ENCODE measurements around the gene CSGALNACT2.
"Not testable (repeated sequence)": the region's sequence is repeated elsewhere in the genome, so short reads cannot be mapped to it uniquely, and the experiment has no call there.

CSGALNACT2 gene, protein sequence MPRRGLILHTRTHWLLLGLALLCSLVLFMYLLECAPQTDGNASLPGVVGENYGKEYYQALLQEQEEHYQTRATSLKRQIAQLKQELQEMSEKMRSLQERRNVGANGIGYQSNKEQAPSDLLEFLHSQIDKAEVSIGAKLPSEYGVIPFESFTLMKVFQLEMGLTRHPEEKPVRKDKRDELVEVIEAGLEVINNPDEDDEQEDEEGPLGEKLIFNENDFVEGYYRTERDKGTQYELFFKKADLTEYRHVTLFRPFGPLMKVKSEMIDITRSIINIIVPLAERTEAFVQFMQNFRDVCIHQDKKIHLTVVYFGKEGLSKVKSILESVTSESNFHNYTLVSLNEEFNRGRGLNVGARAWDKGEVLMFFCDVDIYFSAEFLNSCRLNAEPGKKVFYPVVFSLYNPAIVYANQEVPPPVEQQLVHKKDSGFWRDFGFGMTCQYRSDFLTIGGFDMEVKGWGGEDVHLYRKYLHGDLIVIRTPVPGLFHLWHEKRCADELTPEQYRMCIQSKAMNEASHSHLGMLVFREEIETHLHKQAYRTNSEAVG

DNA sequence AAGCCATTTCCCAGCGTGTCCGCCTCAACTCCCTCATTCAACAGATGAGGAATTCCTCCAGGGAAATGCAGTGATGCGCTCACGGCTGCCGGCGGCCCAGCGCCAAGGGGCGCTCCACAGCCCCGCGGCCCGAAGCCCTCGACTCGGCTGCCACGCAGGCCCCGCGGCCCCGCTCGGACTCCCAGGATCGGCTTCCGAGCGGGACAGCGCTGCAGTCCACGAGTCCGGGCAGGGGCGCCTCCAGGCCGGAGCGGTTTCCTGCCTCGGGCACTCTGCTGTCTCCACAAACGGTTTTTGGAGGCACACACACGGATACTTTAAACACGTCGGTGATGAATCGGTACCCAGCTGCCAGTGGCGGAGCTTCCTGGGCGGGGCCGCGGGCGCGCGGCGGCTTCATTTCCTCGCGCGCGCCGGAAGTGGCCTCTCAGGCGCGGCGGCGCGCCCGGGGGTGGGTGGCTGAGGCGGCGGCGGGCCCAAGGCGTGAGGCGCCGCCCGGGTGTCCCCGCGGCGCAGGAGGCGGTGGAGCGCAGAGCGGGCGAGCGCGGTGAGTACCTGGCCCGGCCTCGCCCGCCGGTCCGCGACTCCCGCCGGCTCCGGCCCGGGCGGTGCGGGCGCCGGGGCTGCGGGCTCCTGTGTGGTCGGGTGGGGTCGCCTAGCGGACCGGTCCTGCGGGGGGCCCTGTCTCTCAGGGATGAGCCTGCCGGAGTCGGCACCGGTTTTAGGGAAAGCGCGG, at the start of gene CSGALNACT2:
CSGALNACT2 (plus strand) TSS at position 425 of the 736 bp plus-strand sequence. CDS start 16,705 bp downstream, outside the sequence.
- DNase-seq (ENCODE audit: low read depth in 2 of 2): peak; percentile 85 to 86

DNA sequence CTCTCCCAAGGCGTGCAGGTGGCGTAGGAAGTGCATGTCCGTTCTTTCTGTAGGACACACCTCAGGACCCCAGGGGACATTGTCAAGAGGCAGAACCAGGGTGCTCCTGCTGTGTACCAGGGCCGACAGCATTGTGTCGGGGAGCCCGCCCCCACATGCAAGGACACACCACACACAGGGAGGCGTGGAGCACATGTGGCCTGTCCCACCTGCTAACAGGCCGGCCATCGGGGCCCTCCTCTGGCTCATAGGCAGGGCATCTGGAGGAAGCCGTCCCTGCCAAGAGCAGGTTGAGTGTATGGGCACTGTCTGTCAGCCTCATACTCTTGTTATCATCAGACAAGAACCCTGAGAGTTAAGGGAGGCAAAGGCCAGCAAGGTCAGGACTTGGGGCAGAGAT, 48.7 kb upstream of the CSGALNACT2 start:
- DNase-seq (ENCODE audit: low read depth in 2 of 2): no peak

DNA sequence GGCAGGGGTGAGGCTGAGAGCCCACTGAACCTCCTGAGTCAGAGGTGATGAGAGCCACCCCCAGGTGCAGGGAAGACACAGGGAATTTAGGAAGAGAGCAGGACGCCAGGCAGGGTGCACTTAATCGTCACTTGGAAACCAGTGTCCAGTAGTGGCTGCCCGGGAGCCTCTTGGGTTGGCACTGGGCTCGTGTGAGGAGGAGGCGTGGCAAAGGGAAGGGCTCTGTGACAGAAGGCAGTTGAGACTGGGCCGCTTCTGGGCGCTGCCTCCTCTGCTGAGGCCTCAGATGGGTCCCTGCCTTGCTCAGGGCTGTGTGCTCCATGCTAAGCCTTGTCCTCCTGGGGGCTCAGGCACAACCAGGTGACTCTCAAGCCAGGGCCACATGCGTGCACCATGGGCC, 48.1 kb upstream of the CSGALNACT2 start:
- no peak for DNase-seq (ENCODE audit: low read depth in 2 of 2)

DNA sequence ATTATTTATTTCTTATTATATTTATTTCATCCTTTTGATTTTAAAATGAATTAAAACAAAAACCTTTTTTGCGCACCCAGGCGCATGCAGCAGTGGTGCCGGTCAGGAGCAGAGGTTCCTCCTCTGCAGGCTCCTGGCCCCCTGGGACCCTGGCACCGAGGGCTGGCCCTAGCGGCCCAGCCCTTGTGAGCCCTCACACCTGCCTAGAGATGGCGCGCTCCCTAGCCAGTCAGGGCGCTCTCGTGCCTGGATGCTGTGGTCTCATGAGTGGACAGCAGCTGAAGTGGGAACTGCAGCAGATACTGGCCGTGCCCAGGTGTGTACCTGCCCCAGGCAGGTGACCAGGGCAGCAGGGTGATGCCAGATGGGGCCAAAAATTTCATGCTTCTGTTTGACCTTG, 47.6 kb upstream of the CSGALNACT2 start:
- no peak for DNase-seq (ENCODE audit: low read depth in 2 of 2)

DNA sequence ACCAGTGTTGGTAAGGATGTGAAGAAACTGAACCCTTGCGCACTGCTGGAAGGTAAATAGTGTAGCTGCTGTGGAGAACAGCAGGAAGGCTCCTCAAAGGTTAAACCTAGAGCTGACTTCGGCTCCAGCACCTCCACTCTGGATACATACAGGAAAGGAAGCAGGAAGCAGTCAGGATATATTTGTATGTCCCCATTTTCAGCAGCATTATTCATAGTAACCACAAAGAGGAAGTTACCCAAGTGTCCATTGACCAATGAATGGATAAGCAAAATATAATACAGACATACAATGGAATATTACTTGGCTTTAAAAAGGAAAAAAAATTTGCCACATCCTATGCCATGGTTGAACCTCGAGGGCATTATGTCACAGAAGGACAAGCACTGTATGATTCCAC, 46.4 kb upstream of the CSGALNACT2 start:
- no peak for DNase-seq (ENCODE audit: low read depth in 2 of 2)

DNA sequence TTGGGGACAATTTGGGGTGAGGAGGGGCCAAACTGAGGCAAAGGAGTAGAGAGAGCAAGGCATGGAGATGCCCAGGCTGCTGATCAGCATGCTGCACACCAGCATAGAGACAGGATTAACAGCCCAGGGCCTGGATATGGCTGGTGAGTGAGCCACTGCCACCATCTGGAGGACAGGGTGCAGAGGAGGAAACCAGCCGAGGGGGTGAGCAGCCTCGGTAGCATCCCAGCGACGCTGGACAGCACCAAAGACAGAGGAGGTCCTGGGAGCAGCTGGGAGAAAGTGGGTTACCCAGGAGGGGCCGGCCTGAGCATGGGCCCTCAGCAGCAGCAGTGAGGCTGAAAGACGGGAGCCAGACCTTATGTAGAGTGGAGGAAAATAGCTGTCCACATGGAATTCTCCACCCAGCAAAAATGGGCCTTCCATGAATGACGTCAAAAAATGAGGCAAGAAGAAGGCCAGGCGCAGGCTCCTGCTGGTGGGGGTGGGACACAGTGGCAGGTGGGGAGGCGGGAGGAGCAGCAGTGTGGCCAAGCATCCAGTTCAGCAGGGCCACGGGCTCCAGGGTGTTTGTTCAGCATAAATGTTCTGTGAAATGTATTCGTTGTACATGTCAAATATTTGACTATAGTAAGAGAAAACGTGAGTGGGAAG, 44.7 kb upstream of the CSGALNACT2 start:
- DNase-seq (ENCODE audit: low read depth in 2 of 2): no peak

DNA sequence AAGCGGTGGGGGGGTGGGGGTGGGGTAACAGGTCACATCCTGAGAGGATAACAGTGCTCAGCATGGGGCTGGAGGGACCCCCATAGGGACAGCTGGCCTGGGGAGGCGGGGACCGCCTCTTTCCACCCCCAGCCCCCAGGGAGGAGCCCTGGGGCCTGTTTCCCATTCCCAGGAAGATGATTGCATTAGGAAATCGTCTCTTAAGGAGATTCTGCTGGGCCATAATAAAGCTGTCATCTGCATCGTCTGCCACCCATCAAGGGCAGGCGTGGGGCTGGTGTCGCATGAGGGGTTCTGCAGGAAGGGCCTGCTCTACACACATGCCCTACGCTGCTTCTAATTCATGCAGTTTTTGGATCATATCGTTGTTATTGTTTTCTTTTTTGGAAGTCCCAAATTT, 44.2 kb upstream of the CSGALNACT2 start:
- no peak for DNase-seq (ENCODE audit: low read depth in 2 of 2)

DNA sequence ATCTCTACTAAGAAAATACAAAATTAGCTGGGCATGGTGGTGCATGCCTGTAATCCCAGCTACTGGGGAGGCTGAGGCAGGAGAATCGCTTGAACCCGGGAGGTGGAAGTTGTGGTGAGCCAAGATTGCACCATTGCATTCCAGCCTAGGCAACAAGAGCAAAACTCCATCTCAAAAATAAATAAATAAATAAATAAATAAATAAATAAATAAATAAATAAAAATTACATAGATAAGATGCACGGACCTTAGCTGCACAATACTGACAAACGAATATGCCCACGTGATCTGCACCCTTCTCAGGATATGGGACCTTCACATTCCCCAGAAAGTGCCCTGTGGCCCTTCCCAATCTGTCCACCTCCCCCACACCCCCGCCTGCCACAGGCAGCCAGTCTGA, 38.9 kb upstream of the CSGALNACT2 start:
- not testable (repeated sequence) for DNase-seq (ENCODE audit: low read depth in 2 of 2)

DNA sequence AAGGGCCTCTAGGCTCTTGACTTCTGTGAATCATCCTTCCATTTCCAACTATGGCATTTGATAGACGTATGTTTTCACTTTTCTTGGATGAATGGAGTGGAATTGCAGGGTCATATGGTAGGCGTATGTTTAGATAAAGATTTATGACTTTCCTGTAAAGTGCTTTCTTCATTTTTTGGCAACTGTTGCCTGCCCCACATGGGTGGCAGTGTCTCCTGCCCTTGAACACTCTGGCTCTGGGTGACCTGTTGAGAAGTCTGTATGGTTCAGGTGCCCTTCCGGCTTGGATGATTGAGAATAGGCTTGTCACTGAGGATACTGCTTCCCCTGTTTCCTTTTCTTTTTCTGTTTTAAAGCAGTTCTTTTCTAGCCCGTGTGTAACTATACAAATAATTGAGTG, 38.3 kb upstream of the CSGALNACT2 start:
- DNase-seq (ENCODE audit: low read depth in 2 of 2): no peak

DNA sequence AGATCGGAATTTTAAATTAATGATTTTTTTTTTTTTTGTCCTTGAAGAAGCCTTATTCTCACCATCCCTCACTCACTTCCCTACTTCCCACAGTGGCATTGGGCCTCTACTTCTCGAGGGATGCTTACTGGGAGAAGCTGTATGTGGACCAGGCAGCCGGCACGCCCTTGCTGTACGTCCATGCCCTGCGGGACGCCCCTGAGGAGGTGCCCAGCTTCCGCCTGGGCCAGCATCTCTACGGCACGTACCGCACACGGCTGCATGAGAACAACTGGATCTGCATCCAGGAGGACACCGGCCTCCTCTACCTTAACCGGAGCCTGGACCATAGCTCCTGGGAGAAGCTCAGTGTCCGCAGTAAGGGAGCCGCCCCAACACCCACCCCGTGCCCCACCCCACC, 37.9 kb upstream of the CSGALNACT2 start:
- DNase-seq (ENCODE audit: low read depth in 2 of 2): no peak

DNA sequence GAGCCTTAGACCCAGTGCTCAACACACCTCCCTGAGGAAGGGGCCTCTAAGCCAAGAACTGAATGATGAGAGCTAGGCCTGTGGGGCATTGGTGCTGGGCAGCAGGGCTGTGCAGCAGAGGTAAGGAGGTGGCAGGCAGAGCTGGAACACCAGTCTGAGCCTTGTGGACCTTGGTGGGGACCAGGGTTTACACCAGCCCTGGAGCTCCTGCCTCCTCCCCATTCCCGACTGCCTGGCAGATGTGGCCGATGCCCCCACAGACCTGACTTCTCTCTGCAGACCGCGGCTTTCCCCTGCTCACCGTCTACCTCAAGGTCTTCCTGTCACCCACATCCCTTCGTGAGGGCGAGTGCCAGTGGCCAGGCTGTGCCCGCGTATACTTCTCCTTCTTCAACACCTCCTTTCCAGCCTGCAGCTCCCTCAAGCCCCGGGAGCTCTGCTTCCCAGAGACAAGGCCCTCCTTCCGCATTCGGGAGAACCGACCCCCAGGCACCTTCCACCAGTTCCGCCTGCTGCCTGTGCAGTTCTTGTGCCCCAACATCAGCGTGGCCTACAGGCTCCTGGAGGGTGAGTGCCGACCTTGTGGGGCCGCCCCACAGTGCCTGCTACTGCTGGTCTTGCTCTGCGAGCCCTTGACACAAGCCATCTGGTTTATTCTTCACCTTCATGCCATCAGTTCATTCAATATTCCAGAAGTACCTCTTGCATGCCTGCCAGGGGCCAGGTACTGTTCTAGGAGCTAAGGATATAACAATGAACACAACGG, 36.0 kb upstream of the CSGALNACT2 start:
- DNase-seq (ENCODE audit: low read depth in 2 of 2): no peak

DNA sequence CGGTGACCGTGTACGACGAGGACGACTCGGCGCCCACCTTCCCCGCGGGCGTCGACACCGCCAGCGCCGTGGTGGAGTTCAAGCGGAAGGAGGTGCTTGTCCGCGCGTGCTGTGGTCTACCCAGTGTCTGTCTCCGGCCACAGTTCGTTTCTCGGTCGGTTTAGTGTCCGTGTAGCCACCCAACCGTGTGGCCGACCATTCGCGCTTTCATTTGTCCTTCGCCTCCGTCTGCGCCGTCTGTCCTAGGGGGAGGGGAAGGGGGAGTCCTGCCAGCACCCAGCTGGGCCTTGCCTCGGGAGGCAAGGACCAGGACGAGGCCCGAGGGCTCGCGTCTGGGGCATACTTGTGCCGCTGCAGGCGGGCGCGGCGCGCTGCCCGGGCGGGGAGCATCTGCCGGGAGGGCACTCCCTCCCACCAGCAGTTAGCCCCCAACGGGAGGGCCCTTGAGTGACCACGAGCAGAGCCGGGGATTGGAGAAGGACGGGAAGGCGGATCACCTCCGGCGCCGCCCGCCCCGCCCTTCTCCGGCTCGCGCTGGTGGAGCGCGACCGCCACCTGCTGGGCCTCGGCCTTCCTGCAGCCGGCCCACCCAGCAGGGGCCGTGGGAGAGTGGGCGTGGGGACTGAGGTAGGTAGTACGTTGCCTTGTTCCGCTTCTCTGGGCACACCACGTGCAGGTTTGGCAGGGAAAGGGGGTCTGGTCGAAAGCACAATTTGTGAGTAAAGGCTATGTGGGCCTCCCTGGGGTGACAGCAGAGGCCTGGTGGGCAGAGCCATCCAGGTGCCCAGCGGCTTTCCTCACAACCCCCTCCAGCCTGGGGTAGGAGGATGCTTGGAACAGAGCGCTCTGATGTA, 32.9 kb upstream of the CSGALNACT2 start:
- DNase-seq (ENCODE audit: low read depth in 2 of 2): peak; percentile 64 to 68

DNA sequence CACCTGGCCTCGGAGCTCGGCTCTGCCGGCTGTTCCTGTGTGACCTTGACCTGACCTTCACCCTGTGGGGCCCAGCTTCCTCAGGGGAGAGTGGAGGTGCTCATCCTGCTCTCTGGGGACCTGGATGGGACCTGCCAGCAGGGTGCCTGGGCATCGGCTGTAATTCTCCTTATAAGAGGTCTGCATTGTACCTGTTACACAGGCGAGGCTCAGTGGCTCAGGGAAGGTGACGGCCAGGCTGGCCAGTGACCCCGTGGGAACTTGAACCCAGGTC, 32.4 kb upstream of the CSGALNACT2 start:
- DNase-seq (ENCODE audit: low read depth in 2 of 2): no peak

DNA sequence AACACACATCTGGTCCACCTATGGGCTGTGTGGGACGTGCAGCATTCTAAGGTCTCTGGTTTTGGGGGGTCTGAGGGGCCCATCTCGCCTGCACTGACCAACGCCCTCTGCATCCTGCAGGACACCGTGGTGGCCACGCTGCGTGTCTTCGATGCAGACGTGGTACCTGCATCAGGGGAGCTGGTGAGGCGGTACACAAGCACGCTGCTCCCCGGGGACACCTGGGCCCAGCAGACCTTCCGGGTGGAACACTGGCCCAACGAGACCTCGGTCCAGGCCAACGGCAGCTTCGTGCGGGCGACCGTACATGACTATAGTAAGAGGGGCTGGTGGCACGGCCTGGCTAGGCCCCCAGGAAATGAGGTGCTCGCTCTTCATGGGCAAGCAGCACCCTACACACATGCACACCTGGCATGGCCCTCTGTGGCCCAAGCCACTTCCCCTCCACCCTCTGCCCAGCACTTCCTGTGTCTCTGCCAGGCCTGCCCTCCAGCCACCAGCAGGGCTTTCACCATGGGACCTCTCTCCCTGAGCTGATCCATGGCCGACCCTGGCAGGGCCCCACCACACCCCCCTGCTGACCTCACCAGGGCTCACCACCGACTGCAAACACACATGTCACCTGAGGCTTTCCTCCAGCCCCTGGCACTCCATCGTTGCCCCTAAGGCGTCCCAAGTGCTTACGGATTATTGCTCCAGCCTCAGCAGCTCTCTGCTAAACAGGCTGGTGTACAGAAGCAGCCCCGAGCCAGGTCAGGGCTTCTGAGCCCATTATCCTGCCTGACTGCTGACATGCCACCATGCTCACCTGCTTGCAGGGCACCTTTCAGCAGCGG, 31.8 kb upstream of the CSGALNACT2 start:
- no peak for DNase-seq (ENCODE audit: low read depth in 2 of 2)

DNA sequence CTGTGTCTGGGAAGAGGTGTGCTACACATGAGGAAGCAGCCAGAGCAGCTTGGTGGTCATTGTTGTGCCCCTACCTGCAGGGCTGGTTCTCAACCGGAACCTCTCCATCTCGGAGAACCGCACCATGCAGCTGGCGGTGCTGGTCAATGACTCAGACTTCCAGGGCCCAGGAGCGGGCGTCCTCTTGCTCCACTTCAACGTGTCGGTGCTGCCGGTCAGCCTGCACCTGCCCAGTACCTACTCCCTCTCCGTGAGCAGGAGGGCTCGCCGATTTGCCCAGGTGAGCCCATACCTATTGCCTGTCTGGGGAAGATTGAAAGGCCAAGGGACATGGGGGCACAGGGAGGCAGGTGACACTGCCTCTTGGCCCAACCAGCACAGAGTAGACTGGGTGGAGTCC, 29.3 kb upstream of the CSGALNACT2 start:
- DNase-seq (ENCODE audit: low read depth in 2 of 2): no peak

DNA sequence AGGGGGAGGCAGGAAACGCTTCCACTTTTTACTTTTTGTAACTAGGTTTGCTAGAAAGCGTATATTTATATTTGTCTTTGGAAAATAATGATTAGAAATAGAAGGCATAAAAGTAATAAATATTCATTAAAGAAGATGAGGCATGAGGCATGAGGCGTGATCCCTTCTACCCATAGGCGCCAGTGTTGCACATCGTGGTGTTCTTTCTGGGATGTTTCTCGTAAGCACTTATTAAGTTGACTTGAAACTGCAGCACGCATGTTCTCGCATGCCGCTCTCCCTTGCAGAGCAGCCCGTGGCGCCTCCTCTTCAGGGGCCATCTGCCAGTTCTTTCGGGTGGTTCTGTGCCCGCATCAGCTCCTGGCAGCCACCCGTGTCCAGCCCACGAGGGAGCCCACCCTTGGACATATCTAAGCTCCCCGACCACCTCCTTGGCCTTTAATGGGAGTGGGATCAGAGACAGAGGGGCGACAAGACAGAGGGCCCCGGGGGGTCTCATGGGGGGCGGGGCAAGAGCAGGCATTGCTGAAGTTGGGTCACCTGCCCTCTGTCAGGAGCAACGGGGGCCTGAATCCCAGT, 28.5 kb upstream of the CSGALNACT2 start:
- no peak for DNase-seq (ENCODE audit: low read depth in 2 of 2)

DNA sequence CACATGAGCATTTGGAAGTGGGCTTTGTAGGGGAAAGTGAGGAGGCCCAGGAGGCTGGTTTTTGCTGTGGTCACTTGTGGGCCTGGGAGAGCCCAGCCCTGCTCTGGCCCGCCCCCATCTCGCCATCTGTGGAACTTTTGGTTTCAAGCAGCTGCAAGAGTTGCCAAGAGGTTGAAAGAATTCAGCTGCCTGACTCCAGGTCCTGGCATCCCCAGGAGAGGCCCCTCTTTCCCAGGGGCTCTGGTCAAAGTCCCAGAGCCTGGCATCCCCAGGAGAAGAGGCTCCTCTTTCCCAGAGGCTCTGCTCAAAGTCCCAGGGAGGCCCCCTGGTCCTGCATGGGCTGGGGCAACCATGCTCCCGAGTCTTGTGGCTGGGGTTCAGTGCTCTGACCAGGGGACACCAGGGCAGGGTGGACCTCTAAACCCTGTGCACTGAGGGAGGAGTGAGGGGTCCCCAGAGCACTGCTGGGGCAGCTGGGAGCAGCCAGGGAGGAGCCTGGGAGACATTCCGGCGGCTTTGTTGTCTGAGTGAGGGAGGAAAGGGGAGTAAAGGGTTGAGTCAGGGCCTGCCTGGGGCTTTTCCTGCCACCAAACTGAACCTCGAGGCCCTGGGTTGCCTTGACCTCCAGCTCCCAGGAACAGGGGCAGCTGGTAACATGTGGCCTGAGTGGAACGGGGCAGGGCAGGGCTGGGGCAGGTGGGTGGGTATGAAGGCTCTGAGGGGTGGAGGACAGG, 27.7 kb upstream of the CSGALNACT2 start:
- DNase-seq (ENCODE audit: low read depth in 2 of 2): no peak

DNA sequence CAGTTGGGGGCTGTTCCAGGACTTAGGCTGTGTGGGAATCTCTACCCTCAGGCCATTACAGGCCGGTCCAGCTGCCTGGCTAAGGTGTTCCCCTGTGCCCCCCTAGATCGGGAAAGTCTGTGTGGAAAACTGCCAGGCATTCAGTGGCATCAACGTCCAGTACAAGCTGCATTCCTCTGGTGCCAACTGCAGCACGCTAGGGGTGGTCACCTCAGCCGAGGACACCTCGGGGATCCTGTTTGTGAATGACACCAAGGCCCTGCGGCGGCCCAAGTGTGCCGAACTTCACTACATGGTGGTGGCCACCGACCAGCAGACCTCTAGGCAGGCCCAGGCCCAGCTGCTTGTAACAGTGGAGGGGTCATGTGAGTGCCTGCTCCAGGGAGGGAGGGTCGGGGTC, 27.1 kb upstream of the CSGALNACT2 start:
- DNase-seq (ENCODE audit: low read depth in 2 of 2): no peak
